Keratinocyte (primary cell): ENCODE measurements around the gene MIF4GD.

Experiments
- EZH2 ChIP-seq: IDR thresholded peaks from one replicate; pipeline ENCODE4 v1.6.1; 2012; ENCODE audit warnings: inconsistent platforms, mild to moderate bottlenecking, low read length, moderate library complexity
- TF ChIP-seq, protein P1 (sequence below), 3 experiments: IDR thresholded peaks in 1 of 3; conservative IDR thresholded peaks in 1 of 3; optimal IDR thresholded peaks in 1 of 3; 2 replicates in 2 of 3; 3 replicates in 1 of 3; pipeline versions ENCODE3 to v1.5.1; 2011; ENCODE audit warnings: low read length in 3 of 3, mild to moderate bottlenecking in 3 of 3, moderate library complexity in 2 of 3, control low read depth in 1 of 3, inconsistent platforms in 1 of 3; ENCODE audit not compliant: insufficient read depth in 2 of 3; ENCODE audit errors: extremely low read depth in 1 of 3

- TF ChIP-seq, protein P1, sequence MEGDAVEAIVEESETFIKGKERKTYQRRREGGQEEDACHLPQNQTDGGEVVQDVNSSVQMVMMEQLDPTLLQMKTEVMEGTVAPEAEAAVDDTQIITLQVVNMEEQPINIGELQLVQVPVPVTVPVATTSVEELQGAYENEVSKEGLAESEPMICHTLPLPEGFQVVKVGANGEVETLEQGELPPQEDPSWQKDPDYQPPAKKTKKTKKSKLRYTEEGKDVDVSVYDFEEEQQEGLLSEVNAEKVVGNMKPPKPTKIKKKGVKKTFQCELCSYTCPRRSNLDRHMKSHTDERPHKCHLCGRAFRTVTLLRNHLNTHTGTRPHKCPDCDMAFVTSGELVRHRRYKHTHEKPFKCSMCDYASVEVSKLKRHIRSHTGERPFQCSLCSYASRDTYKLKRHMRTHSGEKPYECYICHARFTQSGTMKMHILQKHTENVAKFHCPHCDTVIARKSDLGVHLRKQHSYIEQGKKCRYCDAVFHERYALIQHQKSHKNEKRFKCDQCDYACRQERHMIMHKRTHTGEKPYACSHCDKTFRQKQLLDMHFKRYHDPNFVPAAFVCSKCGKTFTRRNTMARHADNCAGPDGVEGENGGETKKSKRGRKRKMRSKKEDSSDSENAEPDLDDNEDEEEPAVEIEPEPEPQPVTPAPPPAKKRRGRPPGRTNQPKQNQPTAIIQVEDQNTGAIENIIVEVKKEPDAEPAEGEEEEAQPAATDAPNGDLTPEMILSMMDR (optimal IDR thresholded peaks at IDR 0.05 in 1 of 3, IDR thresholded peaks at IDR 0.05 in 1 of 3, conservative IDR thresholded peaks at IDR 0.05 in 1 of 3; ENCODE audit: extremely low read depth in 1 of 3, insufficient read depth in 2 of 3, low read length in 3 of 3): no peak
- no peak for TF ChIP-seq EZH2
Measured at GRCh38 chr17:75315541-75316243, 44.7 kb upstream of the MIF4GD start.
